Activated T-cell treated with anti-CD3 and anti-CD28 coated beads, Interleukin-2, amount 50 U/mL, for 48 hours (primary cell): ENCODE data around the gene KPTN.
"Not testable (repeated sequence)": the region's sequence is repeated elsewhere in the genome, so short reads cannot be mapped to it uniquely, and the experiment has no call there.

Experiments
- DNase-seq, 2 experiments: peaks; one replicate each; pipeline ENCODE4 v3.0.0-alpha.2; 2020

The KPTN gene

DNA sequence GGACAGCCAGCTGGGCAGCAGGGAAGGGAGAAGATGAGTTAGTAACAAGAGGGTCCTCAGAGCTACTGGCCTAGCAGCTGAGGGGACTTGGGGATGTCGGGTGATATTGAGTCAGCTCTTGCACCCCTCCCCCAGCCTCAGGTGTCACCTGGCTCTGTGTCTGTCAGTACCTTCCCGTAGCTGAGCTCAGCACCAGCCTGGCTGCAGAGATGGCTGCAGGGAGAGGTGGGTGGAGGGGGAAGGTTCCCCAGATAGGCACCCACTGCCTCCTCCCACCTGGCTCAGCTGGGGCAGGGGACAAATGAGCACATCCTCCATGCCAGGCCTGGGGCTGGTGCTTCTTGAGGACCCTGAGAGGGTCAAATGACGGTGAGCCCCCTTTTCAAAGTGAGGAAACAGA lies 6.8 kb upstream of the KPTN start:
- no peak for DNase-seq

DNA sequence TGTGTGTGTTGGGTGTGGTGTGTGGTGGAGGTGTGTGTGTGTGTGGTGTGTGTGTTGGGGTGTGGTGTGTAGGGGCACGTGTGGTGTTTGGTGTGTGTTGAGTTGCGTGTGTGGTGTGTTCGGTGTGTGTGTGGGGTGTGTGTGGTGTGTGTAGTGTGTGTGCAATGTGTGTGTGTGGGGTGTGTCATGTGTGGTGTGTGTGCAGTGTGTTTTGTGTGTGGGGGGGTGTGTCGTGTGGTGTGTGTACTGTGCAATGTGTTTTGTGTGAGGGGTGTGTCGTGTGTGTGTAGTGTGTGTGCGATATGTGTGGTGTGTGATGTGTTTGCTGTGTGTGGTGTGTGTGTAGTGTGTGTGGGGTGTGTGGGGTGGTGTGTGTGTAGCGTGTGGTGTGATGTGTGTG lies 6.0 kb upstream of the KPTN start:
- DNase-seq, result no peak

DNA sequence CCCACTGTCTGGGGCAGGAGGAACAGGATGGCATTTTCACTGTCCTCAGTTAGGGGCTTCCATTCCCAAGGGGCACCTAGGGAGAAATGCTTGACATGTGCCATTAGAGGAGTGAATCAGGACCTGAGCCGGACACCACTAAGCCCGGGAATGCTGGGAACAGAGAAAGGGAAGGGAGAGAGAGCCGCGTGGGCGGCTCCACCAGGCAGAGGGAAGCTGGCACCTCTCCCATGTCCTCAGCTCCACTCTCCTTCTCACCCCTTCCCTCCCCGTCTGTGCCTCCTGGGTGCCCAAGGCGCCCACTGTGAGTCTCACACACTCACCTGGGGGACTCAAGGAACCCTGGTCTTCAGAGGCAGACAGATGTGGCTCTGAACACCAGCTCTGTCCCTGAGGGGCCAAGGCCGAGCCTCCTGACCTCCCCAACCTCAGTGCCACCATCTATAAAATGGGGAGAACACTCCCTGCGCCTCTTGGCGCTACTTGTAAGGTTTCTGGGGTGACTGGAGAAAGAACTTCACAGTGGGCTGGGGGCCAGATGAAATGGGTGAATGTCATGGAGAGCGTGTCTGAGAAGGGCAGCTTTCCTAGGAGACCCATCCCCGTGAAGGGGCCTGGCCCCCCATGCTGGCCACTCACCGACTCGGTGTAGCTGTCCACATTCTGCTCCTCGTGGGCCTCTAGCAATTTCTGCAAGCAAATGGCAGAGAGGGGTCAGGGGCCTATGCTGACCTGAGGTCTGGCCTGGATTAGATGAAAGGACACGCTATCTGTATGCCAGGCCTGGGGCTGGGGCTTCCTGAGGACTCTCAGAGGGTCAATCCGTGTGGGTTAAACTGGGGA lies 5.3 kb upstream of the KPTN start:
- DNase-seq, result no peak

DNA sequence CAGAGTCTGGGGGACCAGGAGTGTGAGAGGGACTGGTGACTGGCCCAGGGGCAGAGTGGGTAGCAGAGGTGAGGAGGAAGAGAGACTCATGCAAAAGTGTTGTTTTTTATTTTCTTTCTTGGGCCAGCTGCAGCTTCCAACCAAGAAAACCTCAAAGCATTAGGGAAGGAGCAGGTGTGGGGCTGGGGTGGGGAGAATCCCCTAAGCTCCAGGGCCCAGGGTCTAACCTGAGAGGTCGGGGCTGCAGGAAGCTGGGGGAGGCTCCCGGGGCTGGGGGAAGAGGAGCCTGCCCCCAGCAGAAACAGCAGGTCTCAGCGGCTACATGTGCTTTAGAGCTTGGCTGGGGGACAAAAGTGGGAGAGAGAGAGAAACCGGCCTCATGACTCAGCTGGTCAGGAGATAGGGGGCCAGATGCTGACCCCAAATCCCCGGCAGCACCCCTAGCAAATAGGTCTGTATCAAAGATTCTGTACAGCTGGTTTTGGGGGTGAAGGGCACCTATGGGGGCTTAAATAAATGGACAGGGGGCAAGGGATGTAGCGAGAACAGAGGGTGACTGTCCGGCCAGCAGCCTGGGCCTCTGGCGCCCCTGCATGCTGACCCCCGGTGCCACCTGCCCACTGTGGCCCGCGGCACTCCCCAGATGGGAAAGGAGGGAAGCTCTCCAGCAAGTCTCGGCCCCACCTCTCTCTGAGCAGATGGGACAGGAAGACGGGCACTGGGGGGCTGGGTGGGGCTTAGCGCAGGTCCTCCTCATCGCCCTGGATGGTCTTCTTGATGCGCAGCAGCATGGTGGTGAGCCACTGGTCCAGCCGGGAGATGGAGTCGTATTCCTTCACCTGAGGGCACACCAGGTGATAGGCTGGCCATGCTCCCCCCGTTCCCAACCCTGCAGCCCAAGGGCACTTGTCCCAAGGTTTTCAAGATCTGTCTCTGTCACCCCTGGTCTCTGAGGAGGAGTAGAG lies 3.8 kb upstream of the KPTN start:
- DNase-seq, result no peak

DNA sequence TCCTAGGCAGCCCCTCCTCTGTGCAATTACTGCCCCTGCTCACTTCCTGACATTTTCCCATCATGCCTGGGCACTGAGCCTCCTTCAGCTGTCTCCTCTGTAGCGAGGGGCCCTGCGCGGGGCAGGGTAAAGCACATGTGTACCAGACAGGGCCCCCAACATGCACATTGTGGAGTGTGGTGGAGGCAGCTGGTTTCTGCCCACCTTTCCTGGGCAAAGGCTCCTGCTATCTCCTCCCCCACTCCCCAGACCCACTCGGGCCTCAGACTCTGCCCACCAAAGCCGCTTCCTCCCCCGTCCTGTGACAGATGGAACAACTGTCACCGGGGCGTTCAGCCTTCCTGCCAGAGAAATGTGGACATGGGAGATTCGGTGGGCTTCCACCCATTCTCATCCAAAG lies 2.9 kb upstream of the KPTN start:
- no peak for DNase-seq

DNA sequence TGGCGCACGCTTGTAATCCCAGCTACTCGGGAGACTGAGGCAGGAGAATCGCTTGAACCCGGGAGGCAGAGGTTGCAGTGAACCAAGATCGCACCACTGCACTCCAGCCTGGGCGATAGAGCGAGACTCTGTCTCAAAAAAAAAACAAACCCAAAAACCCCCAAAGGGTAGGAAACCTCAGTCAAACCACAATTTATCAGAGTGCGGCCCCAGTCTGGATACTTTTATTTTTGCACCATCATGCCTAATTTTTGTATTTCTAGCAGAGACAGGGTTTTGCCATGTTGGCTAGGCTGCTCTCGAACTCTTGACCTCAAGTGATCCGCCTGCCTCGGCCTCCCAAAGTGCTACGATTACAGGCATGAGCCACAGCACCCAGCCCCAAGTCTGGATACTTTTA lies 2.2 kb upstream of the KPTN start:
- not testable (repeated sequence) for DNase-seq

DNA sequence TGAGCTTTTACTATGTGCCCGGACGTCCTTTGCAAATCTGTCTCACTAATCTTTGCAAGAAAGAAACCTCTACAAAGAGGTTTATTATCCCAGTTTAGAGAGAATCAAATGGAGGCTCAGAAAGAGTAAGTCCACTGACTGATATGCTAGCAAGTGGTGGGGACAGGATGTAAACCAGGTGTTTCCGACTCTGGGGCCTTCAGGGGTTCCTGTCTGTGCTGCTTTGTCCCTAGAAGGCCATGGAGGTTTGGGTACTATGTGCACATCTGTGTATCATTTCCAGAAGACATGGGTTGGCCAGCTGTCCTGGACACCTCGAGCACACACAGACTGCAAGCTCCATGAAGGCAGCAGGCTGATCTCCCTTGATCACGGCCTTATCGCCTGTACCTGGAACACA lies 1.2 kb upstream of the KPTN start:
- no peak for DNase-seq

DNA sequence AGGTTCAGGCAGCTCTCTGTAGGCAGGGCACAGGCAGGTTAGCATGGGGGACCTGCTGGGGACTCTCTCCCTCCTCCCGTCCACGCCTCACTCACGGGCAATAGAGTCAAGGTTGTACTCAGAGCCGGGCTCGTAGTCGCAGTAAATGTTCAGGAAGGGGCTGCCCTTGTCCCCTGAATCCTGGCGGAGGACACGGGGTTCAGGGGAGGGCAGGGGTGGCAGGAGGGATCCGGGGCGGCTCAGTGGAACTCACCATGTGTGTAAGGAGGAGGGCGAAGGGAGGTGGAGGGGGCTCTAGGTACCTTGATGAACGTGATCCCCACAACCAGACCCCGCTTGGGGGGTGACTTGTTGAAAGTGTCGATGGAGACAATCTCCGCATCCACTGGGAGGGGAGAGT lies 819 bp downstream of the KPTN start:
- DNase-seq, result no peak

DNA sequence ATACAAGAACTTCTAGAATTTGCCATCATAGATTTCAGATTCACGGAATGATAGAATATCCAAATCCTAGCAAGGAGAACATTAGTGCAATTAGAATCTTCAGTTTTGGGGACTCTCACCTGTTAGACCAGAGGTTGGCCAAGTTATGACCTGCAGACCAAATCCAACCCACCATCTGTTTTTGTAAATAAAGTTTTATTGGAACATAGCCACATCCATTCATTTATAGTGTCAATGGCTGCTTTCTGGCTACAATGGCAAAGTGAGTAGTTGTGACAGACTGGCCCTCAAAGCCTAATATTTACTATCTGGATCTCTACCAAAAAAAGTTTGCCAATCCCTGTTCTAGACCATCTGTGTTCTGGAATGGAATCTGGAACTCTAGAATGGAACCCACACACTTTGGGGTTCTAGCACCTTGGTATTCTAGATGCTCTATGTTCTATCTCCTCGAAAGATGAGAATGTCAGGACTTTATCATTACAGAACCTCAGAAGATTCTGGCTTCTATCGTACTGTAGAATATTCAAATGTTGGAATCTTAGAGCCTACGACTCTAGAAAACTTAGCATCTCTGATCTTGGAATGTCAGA lies 2.5 kb downstream of the KPTN start:
- DNase-seq, result no peak

DNA sequence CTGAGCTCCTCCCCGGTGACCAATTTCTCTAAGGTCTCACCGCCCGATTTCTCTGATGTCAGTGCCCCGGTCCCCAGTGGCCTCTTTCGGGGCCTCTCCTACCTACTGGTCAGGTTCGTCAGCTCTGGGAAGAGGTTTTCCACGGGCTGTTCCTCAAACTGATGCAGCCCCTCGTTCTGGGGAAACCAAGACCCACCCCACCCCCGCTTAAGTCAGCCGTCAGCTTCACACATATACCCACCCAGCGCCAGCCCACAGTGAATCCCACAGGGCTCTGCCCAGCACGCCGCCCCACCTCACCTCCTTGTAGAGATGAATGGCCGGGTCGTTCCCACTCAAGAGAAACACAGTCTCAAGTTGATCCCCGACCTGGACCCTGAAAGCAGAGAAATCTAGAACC lies 3.4 kb downstream of the KPTN start:
- DNase-seq, result no peak

DNA sequence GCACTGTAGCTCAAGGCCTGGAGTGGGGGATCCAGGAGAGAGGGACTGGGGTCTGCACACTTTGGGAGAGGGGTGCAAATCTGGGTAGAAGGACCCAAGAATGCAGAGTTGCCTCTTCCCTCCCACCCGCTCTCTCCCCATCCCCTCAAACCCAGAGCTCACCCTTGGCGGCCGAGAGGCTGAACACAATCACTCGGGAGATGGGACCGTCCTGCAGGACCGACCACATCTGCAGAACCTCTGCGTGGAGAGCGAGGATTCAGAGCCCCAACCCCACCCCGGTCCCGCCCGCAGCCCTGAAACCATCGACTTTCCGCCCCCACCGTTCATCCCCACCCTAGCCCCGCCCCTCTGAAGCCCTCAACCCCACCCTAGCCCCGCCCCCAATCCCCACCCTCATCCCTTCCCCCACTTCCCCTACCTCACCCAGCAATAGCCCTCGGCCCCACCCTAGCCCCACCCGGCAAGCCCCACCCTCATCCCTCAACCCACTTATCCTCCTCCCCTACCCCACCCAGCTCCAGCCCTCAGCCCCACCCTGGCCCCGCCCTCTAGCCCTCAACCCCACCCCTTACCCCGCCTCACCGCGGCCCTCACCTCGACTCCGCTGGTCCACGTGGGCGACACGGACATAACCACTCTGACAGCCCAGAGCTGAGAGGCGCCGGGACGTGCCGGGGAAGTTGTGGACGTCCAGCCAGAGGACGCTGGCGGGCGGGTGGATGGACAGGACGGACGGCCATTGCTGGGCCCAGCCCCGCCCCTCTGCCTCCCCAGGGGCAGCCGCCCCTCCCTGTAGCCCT lies 4.1 kb downstream of the KPTN start:
- no peak for DNase-seq

DNA sequence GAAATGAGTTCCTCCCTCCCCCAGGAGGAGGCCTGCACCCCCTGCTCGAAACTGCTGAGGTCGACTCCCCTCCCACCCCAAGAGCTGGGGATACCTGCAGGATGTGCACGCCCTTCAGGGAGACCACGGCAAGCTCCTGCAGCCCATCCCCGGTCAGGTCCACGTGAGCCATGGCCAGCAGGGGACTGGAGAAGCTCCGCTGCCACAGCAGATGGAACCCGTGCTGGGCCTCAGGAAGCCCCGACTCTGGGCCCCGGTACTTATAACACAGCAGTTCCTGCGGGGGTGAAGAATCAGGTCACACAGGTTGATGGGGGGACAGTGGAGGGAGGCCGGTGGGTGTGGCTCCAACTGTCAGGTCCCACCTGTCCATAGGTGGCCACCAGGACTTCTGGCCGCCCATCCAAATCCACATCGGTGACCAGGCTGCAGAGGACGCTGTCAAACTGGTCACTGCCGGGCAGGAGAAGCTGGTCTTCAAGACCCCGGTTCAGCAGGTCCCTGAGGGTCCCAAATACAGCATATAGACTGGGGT lies 7.5 kb downstream of the KPTN start:
- no peak for DNase-seq

DNA sequence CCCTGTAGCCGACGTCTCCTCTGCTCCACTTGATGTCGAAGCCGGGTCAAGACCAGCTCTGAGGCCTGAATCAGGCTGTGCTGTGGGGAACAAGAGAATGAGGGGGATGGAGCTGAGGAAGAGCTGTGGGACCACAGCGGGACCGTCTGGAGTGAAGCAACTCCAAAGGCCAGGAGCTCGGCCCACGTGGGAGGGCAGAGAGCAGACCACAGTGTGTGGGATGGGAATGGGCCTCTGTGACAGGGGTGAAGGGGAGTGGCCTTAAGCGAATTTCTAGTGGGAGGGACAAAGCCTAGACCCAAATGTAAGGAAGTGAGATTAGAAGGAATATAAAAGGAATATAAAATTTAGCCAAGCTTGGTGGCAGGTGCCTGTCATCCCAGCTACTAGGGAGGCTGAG lies 8.6 kb downstream of the KPTN start:
- DNase-seq, result no peak

DNA sequence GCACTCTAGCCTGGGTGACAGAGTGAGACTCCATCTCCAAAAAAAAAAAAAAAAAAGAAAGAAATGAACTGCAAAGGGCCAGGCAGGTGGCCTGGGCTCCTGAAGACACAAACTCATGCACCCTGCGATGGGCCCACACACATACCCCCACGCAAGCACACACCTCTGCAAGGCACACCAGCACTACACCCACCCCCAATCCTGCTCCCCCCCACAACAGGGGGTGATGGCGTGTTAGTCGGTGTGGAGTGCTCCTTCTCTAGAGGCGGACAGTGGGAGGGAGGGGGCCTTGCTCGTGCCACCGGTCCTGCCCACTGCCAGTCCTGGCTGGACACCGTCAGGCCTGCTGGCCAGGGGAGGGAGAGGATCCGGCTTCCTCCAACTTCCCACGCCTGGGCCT lies 10.7 kb downstream of the KPTN start:
- no peak for DNase-seq

DNA sequence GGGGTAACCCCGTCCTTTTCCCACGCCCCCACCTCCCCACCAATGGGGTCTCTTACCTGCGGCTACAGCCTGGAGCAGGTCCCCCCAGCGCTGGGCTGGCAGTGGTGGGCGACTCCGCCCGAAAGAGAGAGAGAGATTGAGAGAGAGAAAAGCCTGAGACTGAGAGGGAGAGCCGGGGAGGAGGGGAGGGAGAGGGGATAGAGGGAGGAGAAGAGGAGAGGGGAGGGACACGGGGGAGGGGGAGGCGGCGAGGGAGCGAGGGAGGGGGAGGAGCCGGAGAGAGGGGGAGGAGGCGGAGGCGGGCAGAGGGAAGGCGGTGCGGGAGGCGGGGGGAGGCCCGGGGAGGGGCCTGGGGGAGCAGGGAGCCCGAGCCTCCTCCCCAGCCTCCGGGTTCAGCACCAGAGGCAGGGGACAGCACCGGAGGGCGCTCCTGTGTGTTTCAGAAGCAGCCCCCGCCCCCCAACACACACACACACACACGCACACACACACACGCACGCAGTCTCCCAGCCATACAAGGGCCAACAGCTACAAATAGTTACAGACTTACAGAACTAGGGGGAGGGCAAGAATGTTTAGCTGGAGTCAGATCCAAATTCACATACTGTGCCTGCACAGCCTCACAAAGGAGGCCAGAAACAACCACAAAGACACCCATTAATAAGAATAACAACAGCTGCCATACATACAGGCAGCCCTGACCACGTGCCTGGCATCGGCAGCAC lies 12.1 kb downstream of the KPTN start, which contains the start of gene SLC8A2:
Gene SLC8A2 (minus strand): TSS at position 161 of the 725 bp plus-strand sequence. CDS start 5,490 bp downstream, outside the sequence.
- DNase-seq, result peak; percentile 52 to 64

DNA sequence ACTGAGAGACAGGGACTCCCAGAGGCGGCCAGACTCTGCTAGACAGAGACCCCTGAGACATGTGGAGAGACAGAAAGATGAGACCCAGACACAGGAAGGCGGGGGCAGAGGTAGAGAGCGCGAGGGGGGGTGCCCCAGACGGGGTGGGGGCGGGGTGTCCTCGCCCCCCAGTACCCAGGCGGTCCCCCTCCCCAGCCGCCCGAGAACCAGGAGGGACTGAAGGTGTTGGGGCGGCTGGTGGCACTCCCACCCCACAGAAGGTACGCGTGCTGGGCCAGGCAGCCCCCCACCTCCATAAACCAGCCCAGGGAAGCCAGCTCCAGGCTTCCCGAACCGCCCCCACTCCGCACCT lies 12.7 kb downstream of the KPTN start:
- DNase-seq, result no peak

DNA sequence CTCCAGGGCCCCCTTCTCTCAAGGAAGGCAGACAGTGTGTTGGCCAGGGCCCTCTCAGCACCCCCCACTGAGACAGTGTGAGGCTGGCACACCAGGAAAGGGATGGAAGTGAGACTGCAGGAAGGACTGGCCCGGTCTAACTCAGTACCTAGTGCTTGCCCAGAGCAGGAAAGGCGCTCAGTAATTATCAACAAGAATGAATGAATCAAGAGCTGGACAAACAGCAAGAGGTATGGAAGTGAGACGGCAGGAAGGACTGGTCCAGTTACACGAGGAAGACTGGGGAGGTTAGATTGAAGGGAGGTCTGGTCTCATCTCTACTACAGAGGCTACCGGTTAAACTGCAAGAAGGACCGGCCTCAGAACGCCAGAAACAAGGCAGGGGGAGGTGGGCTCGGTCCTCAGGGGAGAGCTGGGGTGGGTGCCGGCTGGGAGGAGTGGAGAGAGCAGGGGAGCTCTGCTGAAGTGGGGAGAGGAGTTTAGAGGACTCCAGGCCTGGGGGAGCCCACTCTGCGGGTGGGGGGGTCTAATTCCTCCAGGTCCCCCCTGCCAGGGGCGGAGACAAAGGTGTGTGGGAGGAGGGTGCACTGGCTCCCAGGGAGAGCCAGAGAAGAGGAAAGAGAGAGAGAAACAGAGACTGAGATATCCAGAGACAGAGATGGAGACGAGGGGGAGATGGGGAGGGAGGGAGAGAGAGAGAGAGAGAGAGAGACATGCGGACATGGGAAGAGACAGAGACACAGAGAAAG lies 13.4 kb downstream of the KPTN start:
- no peak for DNase-seq

DNA sequence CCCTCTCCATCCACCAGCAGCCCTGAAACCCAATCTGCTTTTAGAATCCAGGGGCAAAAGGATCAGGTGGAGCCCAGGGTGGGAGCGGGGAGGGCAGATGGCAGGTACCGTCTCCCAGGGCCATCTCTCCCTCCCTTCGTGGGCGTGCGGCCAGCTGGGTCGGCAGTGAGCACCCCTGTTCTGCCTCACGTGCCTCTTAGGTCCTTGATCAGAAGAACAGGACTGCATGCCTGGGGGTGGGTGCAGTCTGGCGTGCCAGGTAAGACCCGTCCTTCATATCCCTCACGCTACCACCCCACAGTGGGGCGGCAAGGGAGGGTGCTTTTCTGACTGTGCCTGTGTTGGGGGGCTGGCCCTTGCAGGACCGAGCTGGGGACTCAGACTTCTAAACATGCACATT lies 14.3 kb downstream of the KPTN start:
- DNase-seq, result no peak

DNA sequence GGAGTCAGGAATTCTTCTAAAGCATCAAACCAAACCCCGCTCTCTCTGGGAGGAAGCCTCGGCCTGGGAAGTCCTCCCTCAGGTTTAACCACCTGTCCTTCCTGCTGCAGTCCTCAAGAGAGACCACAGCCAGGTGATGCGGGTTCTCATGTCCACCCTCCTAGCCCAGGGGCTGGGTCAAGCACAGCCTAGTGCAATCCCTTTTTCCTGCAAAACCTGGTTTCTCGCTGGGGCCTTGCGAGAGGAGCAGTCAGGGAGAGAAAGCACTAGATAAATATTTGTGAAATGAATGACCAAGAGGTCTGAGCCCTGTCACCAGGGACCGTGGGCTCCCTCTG lies 14.7 kb downstream of the KPTN start:
- DNase-seq, result no peak

DNA sequence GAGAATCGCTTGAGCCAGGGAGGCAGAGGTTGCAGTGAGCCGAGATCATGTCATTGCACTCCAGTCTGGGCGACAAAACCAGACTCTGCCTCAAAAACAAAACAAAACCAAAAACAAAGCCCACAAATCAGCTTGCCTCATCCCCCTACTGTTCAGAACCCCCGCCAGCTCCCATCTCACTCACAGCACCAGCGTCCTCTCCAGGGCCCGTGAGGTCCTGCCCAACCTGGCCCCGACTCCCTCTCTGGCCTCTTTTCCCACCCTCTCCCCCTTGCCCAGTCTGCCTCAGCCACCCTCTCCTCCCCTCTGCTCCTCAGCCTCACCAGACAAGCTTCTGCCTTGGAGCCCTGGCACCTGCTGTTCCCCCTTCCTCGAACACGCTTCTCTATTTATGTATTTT lies 16.1 kb downstream of the KPTN start:
- DNase-seq, result no peak

DNA sequence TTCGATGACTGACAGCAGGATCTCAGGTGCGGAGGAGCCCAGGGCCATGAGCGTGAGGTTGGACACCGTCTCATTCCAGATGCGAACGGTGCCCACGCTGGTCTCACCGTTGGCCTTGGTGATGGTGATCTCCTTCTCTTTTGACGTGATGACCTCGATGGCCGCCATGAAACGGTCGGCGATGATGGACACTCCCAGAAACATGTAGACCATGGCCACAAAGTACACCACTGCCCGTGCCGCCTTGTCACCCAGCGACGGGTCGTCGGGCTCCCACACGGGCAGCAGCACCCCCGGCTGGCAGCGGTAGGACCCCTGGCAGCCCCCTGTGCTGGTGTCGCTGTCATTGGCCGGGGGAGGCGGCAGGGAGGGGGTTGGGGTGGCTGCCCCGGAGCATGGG lies 18.1 kb downstream of the KPTN start:
- no peak for DNase-seq
